ENCODE measurements around the gene PPT2. TPM values are rescaled to one million over a fixed set of nuclear protein-coding genes. Genes with fewer than 3 reads are reported as not detected.
"Not testable (repeated sequence)": the region's sequence is repeated elsewhere in the genome, so short reads cannot be mapped to it uniquely, and the experiment has no call there.

Gene PPT2
- total and polyA plus RNA-seq, 4 donors, result 4.3 to 37.6 (median 27.9) TPM

GRCh38 chr6:32210191-32210601, 56.3 kb downstream of the PPT2 start:
- no peak overlapping the region for H3K4me3 ChIP-seq (ENCODE audit: low read length in 2 of 2)
- 85 to 86% methylated on average over 5 of the region's 5 CpGs for WGBS, 2 donors
- H3K4me1 ChIP-seq (ENCODE audit: control insufficient read depth in 1 of 2, insufficient read depth in 2 of 2, low read length in 2 of 2), result no peaks in the 10 kb centered on the region
- no peak overlapping the region for H3K27ac ChIP-seq (ENCODE audit: low read depth in 1 of 2, low read length in 2 of 2)
- intact Hi-C loops (cut with DNase I), result no loop called here
- H3K36me3 ChIP-seq (ENCODE audit: control insufficient read depth in 1 of 2, insufficient read depth in 2 of 2, low read length in 1 of 2), result no peaks in the 10 kb centered on the region
- H3K27me3 ChIP-seq (ENCODE audit: control insufficient read depth in 1 of 2, insufficient read depth in 2 of 2, low read length in 1 of 2), result no peaks in the 10 kb centered on the region
- H3K9me3 ChIP-seq (ENCODE audit: control insufficient read depth, low read length), result no peaks in the 10 kb centered on the region
- no peak for DNase-seq
- ATAC-seq (ENCODE audit: low FRiP score), result no peak

- WGBS, 2 donors, result 86% methylated on average over 4 of the region's 4 CpGs
- H3K4me1 ChIP-seq (ENCODE audit: control insufficient read depth in 1 of 2, insufficient read depth in 2 of 2, low read length in 2 of 2); H3K27me3 ChIP-seq (ENCODE audit: control insufficient read depth in 1 of 2, insufficient read depth in 2 of 2, low read length in 1 of 2); H3K9me3 ChIP-seq (ENCODE audit: control insufficient read depth, low read length); ATAC-seq (ENCODE audit: low FRiP score); H3K36me3 ChIP-seq (ENCODE audit: control insufficient read depth in 1 of 2, insufficient read depth in 2 of 2, low read length in 1 of 2); H3K27ac ChIP-seq (ENCODE audit: low read depth in 1 of 2, low read length in 2 of 2); H3K4me3 ChIP-seq (ENCODE audit: low read length in 2 of 2); DNase-seq; intact Hi-C loops (cut with DNase I): not testable (repeated sequence)
Observed at GRCh38 chr6:32211432-32211831, 57.5 kb downstream of the PPT2 start.

GRCh38 chr6:32212076-32212760, 58.3 kb downstream of the PPT2 start:
- intact Hi-C loops (cut with DNase I), result no loop called here
- Histone ChIP-seq H3K27me3 (ENCODE audit: control insufficient read depth in 1 of 2, insufficient read depth in 2 of 2, low read length in 1 of 2) (no peaks in the 10 kb centered on the region), H3K36me3 (ENCODE audit: control insufficient read depth in 1 of 2, insufficient read depth in 2 of 2, low read length in 1 of 2) (no peaks in the 10 kb centered on the region), H3K27ac (ENCODE audit: low read depth in 1 of 2, low read length in 2 of 2) (no peak overlapping the region), H3K9me3 (ENCODE audit: control insufficient read depth, low read length) (no peaks in the 10 kb centered on the region), H3K4me3 (ENCODE audit: low read length in 2 of 2) (no peak overlapping the region), H3K4me1 (ENCODE audit: control insufficient read depth in 1 of 2, insufficient read depth in 2 of 2, low read length in 2 of 2) (no peaks in the 10 kb centered on the region)
- no peak for ATAC-seq (ENCODE audit: low FRiP score)
- 60 to 70% methylated on average over 12 of the region's 12 CpGs for WGBS, 2 donors
- no peak for DNase-seq

Small RNA genes within 50 kb of the gene (microRNA-seq; reads per million reads assigned to microRNA genes)
- gene MIR6721, result 0.60 to 0.99 reads per million in 2 donors
- 0 to 2.0 reads per million in 2 donors for gene MIR6833

Other genes starting within 250 kb of the PPT2 start
- gene C2, start 226.4 kb upstream of the PPT2 start, total RNA-seq, result 10 to 100 TPM; 20.8 to 46.6 TPM
- gene C2, start 226.4 kb upstream of the PPT2 start, polyA plus RNA-seq, result 10 to 100 TPM in 1 of 2 donors, 1 to 10 TPM in 1; 5.6 to 16.7 TPM
- gene CFB, start 208.0 kb upstream of the PPT2 start, total RNA-seq, result 100 to 1,000 TPM in 1 of 2 donors, 10 to 100 TPM in 1; 56.7 to 141 TPM
- gene CFB, start 208.0 kb upstream of the PPT2 start, polyA plus RNA-seq, result 10 to 100 TPM; 26.4 to 90.4 TPM
- 10 to 100 TPM; 42.2 to 55.5 TPM for gene NELFE, start 195.2 kb upstream of the PPT2 start, total RNA-seq
- 10 to 100 TPM; 61.9 to 71.5 TPM for gene NELFE, start 195.2 kb upstream of the PPT2 start, polyA plus RNA-seq
- 10 to 100 TPM; 53.8 to 90.3 TPM for gene SKIC2, start 195.0 kb upstream of the PPT2 start, total RNA-seq
- gene SKIC2, start 195.0 kb upstream of the PPT2 start, polyA plus RNA-seq, result 100 to 1,000 TPM in 1 of 2 donors, 10 to 100 TPM in 1; 26.7 to 188 TPM
- 10 to 100 TPM; 20.2 to 20.5 TPM for gene DXO, start 182.0 kb upstream of the PPT2 start, total RNA-seq
- 10 to 100 TPM in 1 of 2 donors, 1 to 10 TPM in 1; 5.1 to 41.7 TPM for gene DXO, start 182.0 kb upstream of the PPT2 start, polyA plus RNA-seq
- 100 to 1,000 TPM; 146 to 258 TPM for gene C4A, start 172.1 kb upstream of the PPT2 start, total RNA-seq
- gene C4A, start 172.1 kb upstream of the PPT2 start, polyA plus RNA-seq, result 10 to 100 TPM in 1 of 2 donors, 1 to 10 TPM in 1; 7.4 to 43.6 TPM
- gene C4B, start 139.3 kb upstream of the PPT2 start, total RNA-seq, result 100 to 1,000 TPM; 149 to 225 TPM
- gene C4B, start 139.3 kb upstream of the PPT2 start, polyA plus RNA-seq, result 10 to 100 TPM; 10.8 to 49.3 TPM
- gene CYP21A2, start 115.7 kb upstream of the PPT2 start, total RNA-seq, result 1 to 10 TPM; 2.2 to 2.3 TPM
- gene CYP21A2, start 115.7 kb upstream of the PPT2 start, polyA plus RNA-seq, result 1 to 10 TPM in 1 of 2 donors, not detected in 1; 3.6 TPM
- gene TNXB, start 44.8 kb upstream of the PPT2 start, total RNA-seq, result 100 to 1,000 TPM; 146 to 441 TPM
- 10 to 100 TPM; 11.1 to 86.1 TPM for gene TNXB, start 44.8 kb upstream of the PPT2 start, polyA plus RNA-seq
- gene ATF6B, start 25.9 kb upstream of the PPT2 start, total RNA-seq, result 10 to 100 TPM; 56.2 to 90.9 TPM
- 10 to 100 TPM; 12.9 to 93.1 TPM for gene ATF6B, start 25.9 kb upstream of the PPT2 start, polyA plus RNA-seq
- 1 to 10 TPM; 1.9 to 4.7 TPM for gene FKBPL, start 23.9 kb upstream of the PPT2 start, total RNA-seq
- gene FKBPL, start 23.9 kb upstream of the PPT2 start, polyA plus RNA-seq, result 1 to 10 TPM; 3.4 to 4.8 TPM
- 1 to 10 TPM; 3.6 to 7.0 TPM for gene PRRT1, start 2.2 kb upstream of the PPT2 start, total RNA-seq
- gene PRRT1, start 2.2 kb upstream of the PPT2 start, polyA plus RNA-seq, result 10 to 100 TPM in 1 of 2 donors, 1 to 10 TPM in 1; 4.6 to 12.5 TPM
- gene EGFL8, start 10.5 kb downstream of the PPT2 start, total RNA-seq, result 10 to 100 TPM; 20.7 to 38.8 TPM
- 100 to 1,000 TPM in 1 of 2 donors, 1 to 10 TPM in 1; 3.9 to 138 TPM for gene EGFL8, start 10.5 kb downstream of the PPT2 start, polyA plus RNA-seq
- 10 to 100 TPM; 36.2 to 41.7 TPM for gene AGPAT1, start 21.9 kb downstream of the PPT2 start, total RNA-seq
- gene AGPAT1, start 21.9 kb downstream of the PPT2 start, polyA plus RNA-seq, result 10 to 100 TPM; 42.9 to 54.8 TPM
- gene RNF5, start 24.3 kb downstream of the PPT2 start, total RNA-seq, result 10 to 100 TPM; 35.0 to 44.5 TPM
- gene RNF5, start 24.3 kb downstream of the PPT2 start, polyA plus RNA-seq, result 100 to 1,000 TPM in 1 of 2 donors, 10 to 100 TPM in 1; 64.1 to 109 TPM
- 10 to 100 TPM in 1 of 2 donors, 1 to 10 TPM in 1; 6.4 to 12.7 TPM for gene AGER, start 30.1 kb downstream of the PPT2 start, total RNA-seq
- 10 to 100 TPM in 1 of 2 donors, 1 to 10 TPM in 1; 1.4 to 16.5 TPM for gene AGER, start 30.1 kb downstream of the PPT2 start, polyA plus RNA-seq
- 10 to 100 TPM; 66.0 to 91.2 TPM for gene PBX2, start 36.1 kb downstream of the PPT2 start, total RNA-seq
- gene PBX2, start 36.1 kb downstream of the PPT2 start, polyA plus RNA-seq, result 10 to 100 TPM; 11.5 to 64.0 TPM
- gene GPSM3, start 38.5 kb downstream of the PPT2 start, total RNA-seq, result 10 to 100 TPM; 20.1 to 26.2 TPM
- 10 to 100 TPM in 1 of 2 donors, 1 to 10 TPM in 1; 5.4 to 31.1 TPM for gene GPSM3, start 38.5 kb downstream of the PPT2 start, polyA plus RNA-seq
- 10 to 100 TPM; 35.2 to 64.4 TPM for gene NOTCH4, start 69.9 kb downstream of the PPT2 start, total RNA-seq
- gene NOTCH4, start 69.9 kb downstream of the PPT2 start, polyA plus RNA-seq, result 1 to 10 TPM; 4.0 to 7.3 TPM
- gene TSBP1, start 217.8 kb downstream of the PPT2 start, total RNA-seq, result not detected
- not detected for gene TSBP1, start 217.8 kb downstream of the PPT2 start, polyA plus RNA-seq

All from aorta (tissue), 5 donors.